Activated CD4-positive, alpha-beta T cell treated with anti-CD3 and anti-CD28 coated beads, Interleukin-2, amount 10 ng/mL, durations not matched to agents 24 days and 14 days (primary cell): ENCODE measurements around the gene CLIC1. TPM values are rescaled to one million over a fixed set of nuclear protein-coding genes. Genes with fewer than 3 reads are reported as not detected.

Source experiments
- DNase-seq: peaks from one replicate; pipeline ENCODE4 v3.0.0; 2022
- H3K27ac Mint-ChIP-seq: one replicate; pipeline ENCODE4 v1.8.0; 2022; ENCODE audit warnings: mild to moderate bottlenecking, mixed read lengths
- H3K27me3 Mint-ChIP-seq: one replicate; pipeline ENCODE4 v1.8.0; 2022; ENCODE audit warnings: mixed read lengths
- H3K36me3 Mint-ChIP-seq: one replicate; pipeline ENCODE4 v1.8.0; 2022; ENCODE audit warnings: low read depth, mild to moderate bottlenecking, mixed read lengths
- H3K4me1 Mint-ChIP-seq: one replicate; pipeline ENCODE4 v1.8.0; 2021; ENCODE audit warnings: mixed read lengths
- H3K4me3 Mint-ChIP-seq: one replicate; pipeline ENCODE4 v1.8.0; 2022; ENCODE audit warnings: mild to moderate bottlenecking, moderate library complexity, mixed read lengths
- H3K9me3 Mint-ChIP-seq: one replicate; pipeline ENCODE4 v1.8.0; 2021; ENCODE audit warnings: mixed read lengths
- intact Hi-C: fragments of 100-400 bp; cut with micrococcal nuclease; formaldehyde crosslinking; loops from one replicate; pipeline ENCODE4 v1.15.1; 2023
- total RNA-seq: library from RNA; stranded (reverse); gene quantifications from 2 replicates; pipeline ENCODE4 v1.2.3, GENCODE V29; 2022

Gene CLIC1
- total RNA-seq, 1 donor from 2014 or later: 385 TPM

DNA sequence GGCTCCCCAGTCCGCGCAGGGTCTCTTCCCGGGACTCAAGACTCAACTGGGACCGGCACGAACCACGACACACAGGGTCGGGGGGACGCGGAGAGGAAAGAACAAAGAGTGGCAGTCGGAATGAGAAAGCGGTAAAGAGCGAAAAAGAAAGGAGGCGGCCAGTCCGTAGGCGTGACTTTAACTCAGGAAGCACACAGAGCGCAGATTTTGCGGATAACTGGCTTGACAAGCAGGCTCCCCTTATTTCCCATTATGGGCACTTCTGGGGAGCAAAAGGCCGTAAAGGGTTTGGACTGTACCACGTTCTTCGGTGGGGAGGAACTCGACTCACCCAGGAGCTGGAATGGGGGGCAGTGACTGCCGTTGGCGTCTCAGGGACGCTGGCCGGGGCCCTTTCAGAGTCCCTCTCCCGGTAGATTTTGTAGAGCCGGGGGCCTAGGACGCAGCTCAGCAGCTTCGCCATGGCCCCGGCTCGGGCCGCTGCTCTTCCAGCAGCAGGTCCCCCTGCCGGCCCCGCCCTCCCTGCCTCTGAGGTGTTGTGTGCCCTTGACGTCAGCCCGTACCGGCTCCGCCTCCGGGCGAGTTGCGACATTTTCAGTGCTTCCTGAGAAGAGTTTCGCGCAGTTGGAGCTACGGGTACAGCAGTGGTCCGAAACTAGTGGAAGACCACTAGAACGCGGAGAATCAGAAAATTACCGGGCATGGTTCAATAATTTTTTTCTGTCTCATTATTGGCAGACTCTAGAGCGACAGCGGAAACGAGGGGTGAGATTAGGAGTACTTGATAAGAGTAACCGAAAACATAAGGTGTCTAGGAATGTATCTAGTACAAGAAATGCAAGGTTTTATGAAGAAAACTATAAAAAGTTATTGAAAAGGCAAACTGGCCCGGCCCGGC lies 33.3 kb downstream of the CLIC1 start, which contains the start of gene ABHD16A:
Gene ABHD16A, minus strand, starts transcription at position 506 of the 898 bp plus-strand sequence. Its CDS starts 43 bp downstream, at position 463.
- Mint-ChIP-seq H3K4me3 (peak within 1 kb of the TSS; percentile 98), H3K27ac (peak within 1 kb of the TSS; percentile 99), H3K36me3 (peaks cover 10% of the 10 kb centered on the region)

DNA sequence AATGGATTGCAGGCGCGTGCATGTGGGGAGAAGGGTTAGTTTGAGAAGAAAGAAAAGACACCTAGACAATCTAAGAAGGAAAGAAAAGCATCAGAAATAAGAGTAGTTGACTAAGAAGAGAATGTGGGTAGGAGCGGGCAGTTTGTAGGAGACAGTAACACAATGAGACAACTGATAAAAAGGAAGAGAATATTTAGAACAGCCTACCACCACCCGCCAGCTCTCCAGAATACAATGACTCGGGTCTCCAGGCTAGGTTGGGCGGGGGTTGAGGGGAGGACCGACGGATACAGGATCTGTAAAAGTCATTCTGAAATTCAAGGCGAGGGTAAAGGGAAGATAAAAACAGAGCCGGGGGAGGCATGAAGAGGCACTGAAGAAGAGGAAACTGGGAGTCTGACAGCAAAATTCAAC lies 33.9 kb downstream of the CLIC1 start:
- Mint-ChIP-seq H3K4me1 (peaks cover 28% of the 10 kb centered on the region), H3K27ac (peak overlapping the region; percentile 99), H3K36me3 (peaks cover 14% of the 10 kb centered on the region), H3K9me3 (no peaks in the 10 kb centered on the region), H3K27me3 (no peaks in the 10 kb centered on the region), H3K4me3 (peak overlapping the region; percentile 98)
- intact Hi-C loops: loop anchor here (2.0 kb wide), 2 partner anchors 22 to 24 kb away; partner anchors contain the start of gene LY6G5C
- no peak for DNase-seq

More for the DNA sequence above, 33.3 kb downstream of the CLIC1 start, which contains the start of gene ABHD16A:
- H3K27me3 Mint-ChIP-seq: no peaks in the 10 kb centered on the region
- DNase-seq: peak; percentile 99
- intact Hi-C loops: loop anchor here (1.0 to 2.0 kb wide), 5 partner anchors 22 to 160 kb away; partner anchors contain the start of genes CLIC1 and LY6G5C
- H3K4me1 Mint-ChIP-seq: peaks cover 23% of the 10 kb centered on the region
- H3K9me3 Mint-ChIP-seq: no peaks in the 10 kb centered on the region

DNA sequence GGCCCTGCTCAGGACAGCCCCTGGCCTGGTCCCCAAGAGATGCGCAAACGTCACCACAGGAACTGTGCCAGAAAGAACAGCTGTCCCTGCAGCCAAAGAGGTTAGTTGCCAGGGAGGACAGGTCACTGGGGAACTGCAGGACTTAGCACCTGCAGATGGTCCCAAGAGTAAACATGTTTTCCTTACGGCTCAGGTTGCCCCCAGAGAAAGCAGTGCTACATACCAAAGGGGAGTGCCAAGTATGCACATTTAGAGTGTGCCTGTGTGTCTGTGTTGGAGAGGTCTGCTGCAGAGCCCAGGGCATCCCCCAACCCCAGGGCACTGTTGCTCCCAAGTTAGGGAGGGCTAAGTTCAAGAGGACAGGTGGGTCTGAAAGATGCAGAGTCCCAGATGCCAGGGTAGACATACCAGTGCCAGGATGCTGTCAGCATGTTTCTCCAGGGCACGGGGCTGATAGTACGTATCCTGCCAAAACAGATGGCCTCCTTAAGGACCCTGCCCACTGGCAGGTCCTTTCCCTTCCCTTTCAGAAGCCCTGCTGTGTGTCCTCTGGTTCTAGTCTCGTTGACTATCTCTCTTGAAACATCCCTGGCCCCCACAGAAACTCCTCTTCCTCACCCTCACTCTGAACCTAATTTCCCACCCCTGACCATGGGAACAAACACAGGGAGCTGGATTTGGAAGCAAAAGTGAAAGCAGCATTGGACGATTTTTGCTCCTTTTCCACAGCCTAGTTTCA lies 34.5 kb downstream of the CLIC1 start:
- Mint-ChIP-seq H3K27me3 (no peaks in the 10 kb centered on the region), H3K4me3 (peak overlapping the region; percentile 98), H3K36me3 (peaks cover 17% of the 10 kb centered on the region), H3K4me1 (peaks cover 30% of the 10 kb centered on the region), H3K9me3 (no peaks in the 10 kb centered on the region), H3K27ac (peak overlapping the region; percentile 99)
- intact Hi-C loops: loop anchor here (2.0 kb wide), 2 partner anchors 21 to 25 kb away; partner anchors contain the start of gene LY6G5C
- no peak for DNase-seq

DNA sequence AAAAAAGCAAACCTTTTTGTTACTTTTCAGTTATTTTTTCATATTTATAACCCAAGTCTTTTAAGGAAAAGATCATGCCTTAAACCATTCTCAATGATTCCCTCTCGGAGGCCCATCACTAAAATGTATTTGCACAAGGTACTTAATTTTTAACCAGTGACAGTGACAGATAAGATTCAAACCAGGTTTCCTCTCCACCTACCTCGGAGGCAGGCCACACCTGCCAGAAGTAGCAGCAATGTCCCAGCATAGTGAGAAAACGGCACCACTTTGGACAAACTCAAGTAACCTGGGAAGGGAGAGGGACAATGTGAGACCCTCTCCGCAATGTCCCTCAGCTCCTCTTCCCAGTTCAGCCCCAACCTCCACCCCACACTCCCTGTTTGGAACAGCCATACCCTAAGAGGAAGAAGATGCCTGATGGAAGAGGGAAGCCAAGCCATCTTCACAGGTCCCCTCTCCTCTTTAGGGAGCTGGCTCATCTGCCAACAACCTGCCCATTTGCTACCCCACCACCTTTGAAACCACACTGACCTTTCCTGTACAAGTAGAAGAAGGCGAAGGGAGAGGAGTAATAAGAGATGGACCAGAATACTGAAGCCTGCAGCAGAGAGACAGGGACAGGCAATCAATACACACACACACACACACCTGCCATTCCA lies 35.5 kb downstream of the CLIC1 start:
- Mint-ChIP-seq H3K4me3 (peak overlapping the region; percentile 98), H3K4me1 (peaks cover 30% of the 10 kb centered on the region), H3K27me3 (no peaks in the 10 kb centered on the region), H3K27ac (peak overlapping the region; percentile 10), H3K36me3 (peaks cover 23% of the 10 kb centered on the region), H3K9me3 (no peaks in the 10 kb centered on the region)
- intact Hi-C loops: no loop called here
- DNase-seq: no peak

DNA sequence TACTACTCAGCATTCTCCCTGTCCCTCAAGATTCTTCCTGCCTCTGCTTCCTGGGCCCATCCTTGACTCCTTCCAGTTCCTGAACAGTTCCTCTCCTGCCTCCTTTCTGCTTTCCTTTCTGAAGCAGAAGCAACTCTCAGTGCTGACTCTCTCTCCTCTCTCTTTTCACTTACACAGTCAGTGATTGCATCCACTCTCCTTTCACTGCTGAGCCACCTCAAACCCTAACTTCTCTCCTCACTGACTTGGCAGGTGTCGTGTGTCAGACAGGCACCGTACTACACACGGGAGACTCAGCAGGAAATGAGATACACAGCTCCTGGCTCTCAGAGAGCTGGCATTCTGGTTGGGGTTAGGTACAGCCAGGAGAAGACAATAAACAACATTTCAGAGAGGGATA lies 38.8 kb downstream of the CLIC1 start:
- H3K27me3 Mint-ChIP-seq: no peaks in the 10 kb centered on the region
- peaks cover 24% of the 10 kb centered on the region for H3K4me1 Mint-ChIP-seq
- intact Hi-C loops: no loop called here
- H3K27ac Mint-ChIP-seq: peak overlapping the region; percentile 66
- no peak overlapping the region for H3K4me3 Mint-ChIP-seq
- DNase-seq: no peak
- H3K9me3 Mint-ChIP-seq: no peaks in the 10 kb centered on the region
- H3K36me3 Mint-ChIP-seq: peaks cover 32% of the 10 kb centered on the region

DNA sequence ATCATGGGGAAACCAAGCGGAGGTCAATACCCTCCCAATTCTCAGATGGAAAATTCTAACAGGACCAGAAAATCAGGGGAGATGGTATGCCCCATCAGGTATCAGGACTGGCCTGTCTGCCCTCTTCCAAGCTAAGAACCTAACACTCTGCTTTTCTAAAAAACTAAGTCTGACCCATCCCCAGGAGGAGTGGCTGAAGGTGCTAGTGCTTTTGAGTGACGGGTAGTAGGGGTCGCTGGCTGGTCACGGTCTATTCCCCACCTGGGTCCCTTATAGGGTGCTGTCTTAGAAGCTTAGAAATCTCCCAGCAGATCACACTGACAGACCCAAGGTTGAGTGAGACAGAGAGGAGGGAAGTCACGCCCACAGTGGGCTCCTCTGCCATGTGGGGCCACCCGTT lies 42.8 kb downstream of the CLIC1 start:
- H3K9me3 Mint-ChIP-seq: no peaks in the 10 kb centered on the region
- H3K27me3 Mint-ChIP-seq: no peaks in the 10 kb centered on the region
- intact Hi-C loops: no loop called here
- H3K4me1 Mint-ChIP-seq: peaks cover 12% of the 10 kb centered on the region
- H3K4me3 Mint-ChIP-seq: no peak overlapping the region
- H3K36me3 Mint-ChIP-seq: peaks cover 43% of the 10 kb centered on the region
- H3K27ac Mint-ChIP-seq: no peak overlapping the region
- DNase-seq: no peak

DNA sequence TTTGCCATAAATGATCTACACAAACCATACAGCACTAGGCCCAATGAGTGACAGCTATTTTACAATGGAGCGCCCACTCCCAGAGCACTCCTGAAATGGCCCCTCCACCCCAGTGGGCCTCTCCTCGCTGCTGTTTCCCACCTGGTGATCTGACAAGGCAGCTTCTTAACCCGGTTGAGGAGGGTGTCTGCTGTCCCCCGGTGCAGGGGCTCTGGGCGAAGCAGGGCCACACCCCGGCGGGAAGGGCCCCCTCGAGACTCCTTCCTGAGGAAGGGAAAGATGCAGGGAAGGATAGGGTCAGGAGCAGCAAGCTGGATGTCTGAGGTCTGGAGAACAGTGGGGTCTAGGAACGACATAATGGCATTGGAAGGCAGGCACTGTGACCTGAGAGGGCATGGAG lies 43.4 kb downstream of the CLIC1 start:
- no peak overlapping the region for H3K4me3 Mint-ChIP-seq
- peaks cover 11% of the 10 kb centered on the region for H3K4me1 Mint-ChIP-seq
- no peaks in the 10 kb centered on the region for H3K9me3 Mint-ChIP-seq
- no peak overlapping the region for H3K27ac Mint-ChIP-seq
- H3K27me3 Mint-ChIP-seq: no peaks in the 10 kb centered on the region
- DNase-seq: no peak
- intact Hi-C loops: no loop called here
- peaks cover 47% of the 10 kb centered on the region for H3K36me3 Mint-ChIP-seq

DNA sequence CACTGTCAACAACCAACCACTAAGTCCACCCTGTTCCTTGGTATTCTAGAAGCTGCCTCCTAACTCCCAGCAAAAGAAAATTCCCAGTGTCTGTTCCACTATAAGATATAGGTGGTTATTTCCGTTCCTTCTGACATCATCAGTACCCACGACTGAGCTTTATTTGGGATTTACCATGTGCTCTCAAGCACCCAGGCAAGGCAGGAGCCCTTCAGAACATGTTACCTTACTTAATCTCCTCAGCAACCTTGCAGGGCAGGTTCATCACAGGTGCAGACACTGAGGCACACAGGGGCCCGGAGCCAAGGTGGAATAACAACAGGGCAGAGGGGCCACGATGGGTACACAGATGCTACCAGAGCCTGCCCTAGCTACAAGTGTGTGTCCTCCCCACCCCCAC lies 44.0 kb downstream of the CLIC1 start:
- DNase-seq: no peak
- no peak overlapping the region for H3K4me3 Mint-ChIP-seq
- H3K27ac Mint-ChIP-seq: no peak overlapping the region
- no peaks in the 10 kb centered on the region for H3K27me3 Mint-ChIP-seq
- intact Hi-C loops: no loop called here
- no peaks in the 10 kb centered on the region for H3K9me3 Mint-ChIP-seq
- H3K36me3 Mint-ChIP-seq: peaks cover 47% of the 10 kb centered on the region
- peaks cover 6% of the 10 kb centered on the region for H3K4me1 Mint-ChIP-seq

DNA sequence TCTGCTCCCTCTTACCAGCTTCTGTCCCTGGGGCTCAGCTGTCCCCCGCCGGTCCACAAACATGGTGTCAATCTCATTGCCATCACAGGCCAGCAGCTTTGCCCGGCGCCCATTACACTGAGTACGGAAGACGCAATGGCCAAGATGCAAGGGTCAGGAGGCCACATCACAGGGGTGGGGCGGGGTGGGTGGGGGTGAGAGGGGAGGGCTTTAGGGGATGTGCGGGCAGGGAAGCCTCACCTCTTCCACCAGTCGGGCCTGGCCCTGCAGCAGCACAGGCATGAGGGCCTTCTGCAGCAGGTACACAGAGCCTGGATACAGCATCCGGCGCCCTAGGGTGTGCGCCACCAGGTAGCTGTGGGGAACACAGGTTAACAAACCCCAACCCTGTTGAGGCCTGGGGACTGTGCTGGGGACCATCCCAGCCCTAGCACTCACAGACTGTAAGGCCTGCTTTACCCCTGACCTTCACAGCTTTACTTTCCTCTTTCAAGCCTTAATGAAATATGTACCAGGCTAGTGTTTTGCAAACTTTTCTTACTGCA lies 44.7 kb downstream of the CLIC1 start:
- H3K27me3 Mint-ChIP-seq: no peaks in the 10 kb centered on the region
- no peaks in the 10 kb centered on the region for H3K9me3 Mint-ChIP-seq
- H3K36me3 Mint-ChIP-seq: peaks cover 45% of the 10 kb centered on the region
- no peak overlapping the region for H3K4me3 Mint-ChIP-seq
- no peak overlapping the region for H3K27ac Mint-ChIP-seq
- peaks cover 4% of the 10 kb centered on the region for H3K4me1 Mint-ChIP-seq
- no peak for DNase-seq
- intact Hi-C loops: no loop called here

DNA sequence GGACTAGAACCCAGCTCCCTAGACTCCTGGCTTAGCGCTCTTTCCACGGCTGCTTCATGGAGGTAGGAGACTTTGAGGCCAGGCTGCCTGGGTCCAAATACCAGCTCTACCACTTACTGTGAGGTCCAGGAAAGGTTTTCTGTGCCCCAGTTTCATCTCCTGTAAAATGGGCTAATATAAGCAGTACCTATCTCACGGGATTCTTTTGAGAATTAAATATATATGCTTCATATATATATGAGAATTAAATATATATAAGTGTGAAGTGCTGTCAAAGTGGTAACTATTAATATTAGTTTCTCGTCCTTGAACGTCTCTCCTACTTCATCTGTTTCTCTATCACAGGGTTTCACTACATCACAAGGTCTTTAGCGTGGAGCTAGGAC lies 45.3 kb downstream of the CLIC1 start:
- H3K4me1 Mint-ChIP-seq: peaks cover 4% of the 10 kb centered on the region
- DNase-seq: no peak
- intact Hi-C loops: no loop called here
- peak overlapping the region; percentile 51 for H3K27ac Mint-ChIP-seq
- H3K9me3 Mint-ChIP-seq: no peaks in the 10 kb centered on the region
- H3K4me3 Mint-ChIP-seq: no peak overlapping the region
- no peaks in the 10 kb centered on the region for H3K27me3 Mint-ChIP-seq
- H3K36me3 Mint-ChIP-seq: peaks cover 45% of the 10 kb centered on the region

DNA sequence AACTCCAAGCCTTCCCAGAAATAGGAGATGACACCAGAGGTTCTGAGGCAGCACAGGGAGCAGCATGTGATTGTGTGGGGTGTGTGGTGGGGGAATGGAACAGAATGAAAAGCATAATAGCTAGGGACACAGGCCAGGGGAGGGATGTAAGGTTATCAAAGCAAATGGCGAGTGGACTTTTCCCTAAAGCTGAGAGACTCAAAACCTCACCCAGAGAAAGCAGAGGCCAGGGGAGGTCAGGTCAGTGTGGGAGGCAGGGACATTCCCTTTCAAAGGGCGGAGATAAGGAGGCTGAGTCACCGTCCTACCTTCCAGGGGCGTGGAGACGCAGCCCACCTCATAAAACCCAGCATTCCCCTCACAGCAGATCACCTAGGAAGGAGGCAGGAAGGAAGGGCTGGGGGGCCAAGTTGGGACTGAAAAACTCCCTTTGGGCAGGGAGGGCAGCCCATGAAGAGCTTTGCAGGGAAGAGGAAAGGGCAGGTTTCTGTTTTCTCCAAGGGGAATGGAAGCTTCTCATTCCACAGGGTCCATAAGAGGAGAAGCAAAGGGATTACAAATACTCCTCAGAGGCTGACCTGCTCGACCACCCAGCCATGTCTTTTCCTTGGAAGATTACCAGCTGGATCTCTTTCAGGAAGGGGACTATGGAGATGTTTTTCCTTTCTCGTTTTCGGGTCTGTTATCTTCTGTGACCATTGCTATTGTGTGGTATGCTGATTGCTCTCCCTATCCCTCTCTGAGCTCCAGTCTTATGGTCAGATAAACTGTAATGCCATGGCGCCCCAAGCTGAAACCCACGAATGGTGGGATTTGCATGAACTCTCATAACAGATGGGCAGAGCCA lies 45.9 kb downstream of the CLIC1 start:
- Mint-ChIP-seq H3K4me1 (peaks cover 4% of the 10 kb centered on the region), H3K27me3 (no peaks in the 10 kb centered on the region), H3K9me3 (no peaks in the 10 kb centered on the region), H3K36me3 (peaks cover 46% of the 10 kb centered on the region), H3K4me3 (no peak overlapping the region), H3K27ac (peak overlapping the region; percentile 3)
- no peak for DNase-seq
- intact Hi-C loops: no loop called here

DNA sequence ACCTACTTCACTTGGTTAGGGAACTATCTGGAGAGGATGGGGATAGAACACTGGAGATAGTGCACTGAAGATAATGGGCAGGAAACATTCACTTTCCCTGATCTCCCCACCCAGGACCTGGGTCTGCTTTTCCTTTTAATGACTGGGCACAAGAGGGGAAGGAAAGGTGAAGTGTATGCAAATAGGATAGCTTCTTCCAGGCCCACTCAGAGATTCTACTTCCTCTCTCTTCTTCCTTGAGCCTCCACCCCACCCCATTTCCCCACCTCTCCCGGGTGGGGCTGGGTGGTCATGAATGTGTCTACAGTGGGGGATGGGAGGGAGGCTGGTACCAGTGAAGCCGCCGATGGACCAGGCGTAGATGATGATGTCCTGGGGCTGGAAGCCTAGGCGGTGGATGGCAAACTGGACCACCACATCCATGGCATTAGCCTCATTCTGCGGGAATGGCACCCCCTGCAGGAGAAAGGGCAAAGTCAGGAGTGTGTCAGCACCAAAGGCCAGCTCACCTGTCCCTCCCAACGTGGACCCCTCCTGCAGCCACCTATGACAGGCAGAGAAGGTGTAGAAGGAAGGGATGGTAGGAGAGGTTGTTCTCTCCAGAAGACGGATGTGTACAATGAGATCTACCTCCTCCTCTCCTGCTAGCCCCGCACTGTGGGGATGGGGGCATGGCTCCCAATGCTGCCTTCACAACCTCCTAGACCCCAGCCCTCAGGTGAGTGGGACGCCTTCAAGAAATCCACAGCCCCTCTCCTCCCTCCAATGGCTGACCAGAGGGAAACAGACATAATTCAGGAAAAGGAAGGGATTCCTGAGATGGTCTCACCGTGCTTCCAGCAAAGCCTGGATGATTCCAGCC lies 46.9 kb downstream of the CLIC1 start:
- Mint-ChIP-seq H3K27ac (peak overlapping the region; percentile 48), H3K4me1 (peaks cover 4% of the 10 kb centered on the region), H3K9me3 (no peaks in the 10 kb centered on the region), H3K27me3 (no peaks in the 10 kb centered on the region), H3K36me3 (peaks cover 47% of the 10 kb centered on the region), H3K4me3 (no peak overlapping the region)
- peak; percentile 69 for DNase-seq
- intact Hi-C loops: no loop called here
